MM.1S (cell line): ENCODE data around the gene MAB21L4.

ENCODE experiments used
- CTCF ChIP-seq: fragments of 300-600 bp; sonication (generic); IDR thresholded peaks from 2 replicates; pipeline ENCODE4 v1.5.1; 2016; ENCODE audit warnings: antibody characterized with exemption, low read length, mixed read lengths
- EZH2 ChIP-seq: fragments of 300-600 bp; sonication (generic); optimal IDR thresholded peaks from 2 replicates; pipeline ENCODE3; 2017; ENCODE audit warnings: low read depth, mild to moderate bottlenecking, antibody characterized with exemption, low read length, mixed read lengths
- EZH2phosphoT487 ChIP-seq: fragments of 300-600 bp; sonication (generic); IDR thresholded peaks from 2 replicates; pipeline ENCODE4 v1.6.1; 2018; ENCODE audit warnings: antibody characterized with exemption, low read length

GRCh38 chr2:240889601-240890560 lies 6.1 kb downstream of the MAB21L4 start:
- TF ChIP-seq EZH2 (no peak), CTCF (no peak), EZH2phosphoT487 (no peak)
